ENCODE measurements around the gene JMJD8. TPM values are rescaled to one million over a fixed set of nuclear protein-coding genes. Genes with fewer than 3 reads are reported as not detected.

The JMJD8 gene
- polyA plus RNA-seq, 3 donors, result 28.7 to 45.3 (median 33.5) TPM

DNA sequence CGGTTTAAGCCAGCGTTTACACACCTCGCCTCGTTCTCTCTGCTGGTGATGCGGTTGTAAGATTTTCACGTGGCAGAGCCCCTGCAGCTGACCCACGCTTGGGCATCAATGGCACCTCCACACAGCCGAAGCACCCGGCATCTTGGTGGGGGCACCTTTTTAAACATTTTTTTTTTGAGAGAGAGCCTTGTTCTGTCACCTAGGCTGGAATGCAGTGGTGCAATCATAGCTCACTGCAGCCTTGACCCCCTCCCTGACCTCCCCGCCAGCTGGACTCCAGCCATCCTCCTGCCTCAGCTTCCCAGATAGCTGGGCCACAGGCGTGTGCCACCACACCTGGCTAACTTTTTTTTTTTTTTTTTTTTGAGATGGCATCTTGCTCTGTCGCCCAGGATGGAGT is 30.1 kb downstream of the JMJD8 start:
- Histone ChIP-seq H3K4me1 (ENCODE audit: control insufficient read depth in 1 of 2, insufficient read depth in 2 of 2, low read length in 2 of 2) (peaks cover 4 to 15% of the 10 kb centered on the region in 2 donors), H3K36me3 (replicated peaks in 1 of 2; ENCODE audit: control insufficient read depth in 1 of 2, insufficient read depth in 2 of 2, low read length in 2 of 2) (no peaks in the 10 kb centered on the region), H3K4me3 (replicated peaks in 1 of 3; ENCODE audit: low read depth in 2 of 3, low read length in 3 of 3) (no peak overlapping the region), H3K27me3 (ENCODE audit: control insufficient read depth in 2 of 2, insufficient read depth in 2 of 2, low read length in 2 of 2) (no peaks in the 10 kb centered on the region), H3K79me2 (ENCODE audit: insufficient read depth, low read length) (no peaks in the 10 kb centered on the region), H3K4me2 (replicated peaks; ENCODE audit: extremely low read depth, low read length, poor library complexity, severe bottlenecking) (no peak overlapping the region), H3K9me3 (replicated peaks in 1 of 2; ENCODE audit: control insufficient read depth in 1 of 2, insufficient read depth in 1 of 2, low read length in 2 of 2) (no peaks in the 10 kb centered on the region), H3K9ac (ENCODE audit: insufficient read depth, low read length, poor library complexity, severe bottlenecking) (no peak overlapping the region), H4K20me1 (ENCODE audit: insufficient read depth, low read length) (no peaks in the 10 kb centered on the region), H2AFZ (ENCODE audit: insufficient read depth, low read depth, low read length, poor library complexity, severe bottlenecking) (no peak overlapping the region), H3K27ac (ENCODE audit: low read depth in 1 of 2, low read length in 2 of 2) (no peak overlapping the region)
- Mint-ChIP-seq H3K27me3 (ENCODE audit: low read depth in 3 of 3) (peaks cover 0 to 3% (median 2%) of the 10 kb centered on the region in 3 donors), H3K4me3 (no peak overlapping the region), H3K9me3 (no peaks in the 10 kb centered on the region), H3K36me3 (peaks cover 0 to 9% of the 10 kb centered on the region in 2 donors), H3K4me1 (peaks cover 5% of the 10 kb centered on the region), H3K27ac (peak overlapping the region in 2 of 7 donors; percentile 8 to 52)
- DNase-seq, result no peak
- TF ChIP-seq, protein P1, sequence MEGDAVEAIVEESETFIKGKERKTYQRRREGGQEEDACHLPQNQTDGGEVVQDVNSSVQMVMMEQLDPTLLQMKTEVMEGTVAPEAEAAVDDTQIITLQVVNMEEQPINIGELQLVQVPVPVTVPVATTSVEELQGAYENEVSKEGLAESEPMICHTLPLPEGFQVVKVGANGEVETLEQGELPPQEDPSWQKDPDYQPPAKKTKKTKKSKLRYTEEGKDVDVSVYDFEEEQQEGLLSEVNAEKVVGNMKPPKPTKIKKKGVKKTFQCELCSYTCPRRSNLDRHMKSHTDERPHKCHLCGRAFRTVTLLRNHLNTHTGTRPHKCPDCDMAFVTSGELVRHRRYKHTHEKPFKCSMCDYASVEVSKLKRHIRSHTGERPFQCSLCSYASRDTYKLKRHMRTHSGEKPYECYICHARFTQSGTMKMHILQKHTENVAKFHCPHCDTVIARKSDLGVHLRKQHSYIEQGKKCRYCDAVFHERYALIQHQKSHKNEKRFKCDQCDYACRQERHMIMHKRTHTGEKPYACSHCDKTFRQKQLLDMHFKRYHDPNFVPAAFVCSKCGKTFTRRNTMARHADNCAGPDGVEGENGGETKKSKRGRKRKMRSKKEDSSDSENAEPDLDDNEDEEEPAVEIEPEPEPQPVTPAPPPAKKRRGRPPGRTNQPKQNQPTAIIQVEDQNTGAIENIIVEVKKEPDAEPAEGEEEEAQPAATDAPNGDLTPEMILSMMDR (IDR thresholded peaks at IDR 0.05), result no peak
- WGBS (ENCODE audit: insufficient coverage), result 92% methylated on average over 7 of the region's 12 CpGs
- intact Hi-C loops (cut with micrococcal nuclease), result loop anchor here in 1 of 2 donors (5.0 kb wide), 1 partner anchor 72 kb away; no protein-coding TSS in a partner anchor

GRCh38 chr16:652454-653305 is 31.5 kb downstream of the JMJD8 start:
- Histone ChIP-seq H3K9ac (ENCODE audit: insufficient read depth, low read length, poor library complexity, severe bottlenecking) (no peak overlapping the region), H3K4me2 (replicated peaks; ENCODE audit: extremely low read depth, low read length, poor library complexity, severe bottlenecking) (no peak overlapping the region), H3K4me3 (replicated peaks in 1 of 3; ENCODE audit: low read depth in 2 of 3, low read length in 3 of 3) (no peak overlapping the region), H3K9me3 (replicated peaks in 1 of 2; ENCODE audit: control insufficient read depth in 1 of 2, insufficient read depth in 1 of 2, low read length in 2 of 2) (no peaks in the 10 kb centered on the region), H4K20me1 (ENCODE audit: insufficient read depth, low read length) (peaks cover 6% of the 10 kb centered on the region), H3K27ac (ENCODE audit: low read depth in 1 of 2, low read length in 2 of 2) (no peak overlapping the region), H3K79me2 (ENCODE audit: insufficient read depth, low read length) (no peaks in the 10 kb centered on the region), H3K27me3 (ENCODE audit: control insufficient read depth in 2 of 2, insufficient read depth in 2 of 2, low read length in 2 of 2) (no peaks in the 10 kb centered on the region), H2AFZ (ENCODE audit: insufficient read depth, low read depth, low read length, poor library complexity, severe bottlenecking) (no peak overlapping the region), H3K4me1 (ENCODE audit: control insufficient read depth in 1 of 2, insufficient read depth in 2 of 2, low read length in 2 of 2) (peaks cover 16 to 29% of the 10 kb centered on the region in 2 donors), H3K36me3 (replicated peaks in 1 of 2; ENCODE audit: control insufficient read depth in 1 of 2, insufficient read depth in 2 of 2, low read length in 2 of 2) (no peaks in the 10 kb centered on the region)
- Mint-ChIP-seq H3K9me3 (no peaks in the 10 kb centered on the region), H3K36me3 (peaks cover 0 to 9% of the 10 kb centered on the region in 2 donors), H3K27ac (peak overlapping the region in 1 of 7 donors; percentile 57), H3K4me1 (peaks cover 14% of the 10 kb centered on the region), H3K27me3 (ENCODE audit: low read depth in 3 of 3) (peaks cover 0 to 3% (median 2%) of the 10 kb centered on the region in 3 donors), H3K4me3 (no peak overlapping the region)
- TF ChIP-seq, protein P1 (IDR thresholded peaks at IDR 0.05), result no peak
- DNase-seq, result no peak
- intact Hi-C loops (cut with micrococcal nuclease), result loop anchor here in 1 of 2 donors (5.0 kb wide), 1 partner anchor 70 kb away; no protein-coding TSS in a partner anchor
- WGBS (ENCODE audit: insufficient coverage), result 93% methylated on average over 27 of the region's 28 CpGs
